Tibial artery (tissue), 4 donors: Measurements from ENCODE around the gene PRODH2.

Experiments
- DNase-seq, 2 donors: peaks; one replicate each; pipeline ENCODE4 v3.0.0-alpha.2; 2019
- H3K27ac ChIP-seq, 2 donors: fragments of 200-600 bp; sonication (generic) in 1 of 2; 1 replicate in 1 of 2; 2 replicates in 1 of 2; pipeline ENCODE4 v1.5.1; 2018 to 2019; ENCODE audit warnings: mild to moderate bottlenecking in 1 of 2
- H3K27me3 ChIP-seq, 2 donors: fragments of 200-600 bp; sonication (generic) in 1 of 2; one replicate each; pipeline versions ENCODE4 v1.5.1 to v1.6.0; 2016 to 2019
- H3K36me3 ChIP-seq, 3 donors: fragments of 200-600 bp; sonication (generic) in 2 of 3; one replicate each; pipeline ENCODE4 v1.5.1; 2016 to 2019; ENCODE audit warnings: mild to moderate bottlenecking in 2 of 3
- H3K4me1 ChIP-seq, 4 donors: fragments of 200-600 bp; sonication (generic) in 2 of 4; 1 replicate in 3 of 4; 2 replicates in 1 of 4; pipeline ENCODE4 v1.5.1; 2016 to 2019
- H3K4me3 ChIP-seq, 2 donors: fragments of 200-600 bp; sonication (generic) in 1 of 2; 1 replicate in 1 of 2; 2 replicates in 1 of 2; pipeline ENCODE4 v1.5.1; 2018 to 2019; ENCODE audit warnings: mild to moderate bottlenecking in 2 of 2
- H3K9me3 ChIP-seq, 3 donors: fragments of 200-600 bp; sonication (generic) in 1 of 3; one replicate each; pipeline ENCODE4 v1.5.1; 2016 to 2019
- CTCF ChIP-seq, 2 experiments: fragments of 200-600 bp in 1 of 2; fragments of 450-650 bp in 1 of 2; IDR thresholded peaks; one replicate each; pipeline ENCODE4 v1.5.1; 2017 to 2019; ENCODE audit warnings: antibody characterized with exemption in 2 of 2, mild to moderate bottlenecking in 1 of 2, moderate library complexity in 1 of 2
- intact Hi-C: fragments of 100-400 bp; cut with DNase I; formaldehyde crosslinking; loops from one replicate; pipeline ENCODE4 v1.15.0; 2023; ENCODE audit warnings: low total_unique reads

PRODH2 gene

GRCh38 chr19:35777086-35777841, 35.4 kb downstream of the PRODH2 start:
- intact Hi-C loops: no loop called here
- H3K4me3 ChIP-seq: no peak overlapping the region
- no peak for TF ChIP-seq CTCF (IDR thresholded peaks at IDR 0.05)
- H3K27me3 ChIP-seq: no peaks in the 10 kb centered on the region
- peaks cover 18 to 49% (median 29%) of the 10 kb centered on the region in 3 donors for H3K36me3 ChIP-seq
- H3K9me3 ChIP-seq: no peaks in the 10 kb centered on the region
- DNase-seq: no peak
- peaks cover 0 to 19% (median 15%) of the 10 kb centered on the region in 4 donors for H3K4me1 ChIP-seq
- no peak overlapping the region for H3K27ac ChIP-seq

GRCh38 chr19:35776102-35776788, 36.4 kb downstream of the PRODH2 start:
- H3K9me3 ChIP-seq: no peaks in the 10 kb centered on the region
- peak overlapping the region; percentile 71 to 72 for H3K27ac ChIP-seq
- H3K4me3 ChIP-seq: peak overlapping the region; percentile 92 to 93
- H3K36me3 ChIP-seq: peaks cover 14 to 38% (median 21%) of the 10 kb centered on the region in 3 donors
- intact Hi-C loops: no loop called here
- DNase-seq: peak in 1 of 2 donors; percentile 63
- no peak for TF ChIP-seq CTCF (IDR thresholded peaks at IDR 0.05)
- peaks cover 0 to 19% (median 15%) of the 10 kb centered on the region in 4 donors for H3K4me1 ChIP-seq
- H3K27me3 ChIP-seq: no peaks in the 10 kb centered on the region

- peaks cover 0 to 19% (median 15%) of the 10 kb centered on the region in 4 donors for H3K4me1 ChIP-seq
- H3K27me3 ChIP-seq: no peaks in the 10 kb centered on the region
- peaks cover 7 to 31% (median 14%) of the 10 kb centered on the region in 3 donors for H3K36me3 ChIP-seq
- peak within 1 kb of the TSS; percentile 71 to 72 for H3K27ac ChIP-seq
- DNase-seq: peak; percentile 99
- H3K4me3 ChIP-seq: peak within 1 kb of the TSS; percentile 92 to 93
- no peak for TF ChIP-seq CTCF (IDR thresholded peaks at IDR 0.05)
- H3K9me3 ChIP-seq: no peaks in the 10 kb centered on the region
- intact Hi-C loops: no loop called here
Observed at GRCh38 chr19:35775298-35776101, 37.1 kb downstream of the PRODH2 start, which contains the start of gene ARHGAP33. Gene ARHGAP33, plus strand, starts transcription at chr19:35775564. Its CDS starts 95 bp downstream, at chr19:35775659.

- H3K9me3 ChIP-seq: no peaks in the 10 kb centered on the region
- no peaks in the 10 kb centered on the region for H3K27me3 ChIP-seq
- H3K36me3 ChIP-seq: peaks cover 2 to 26% (median 8%) of the 10 kb centered on the region in 3 donors
- peak overlapping the region in 1 of 2 donors; percentile 6 for H3K27ac ChIP-seq
- peaks cover 0 to 19% (median 15%) of the 10 kb centered on the region in 4 donors for H3K4me1 ChIP-seq
- DNase-seq: no peak
- peak overlapping the region; percentile 92 to 93 for H3K4me3 ChIP-seq
- intact Hi-C loops: no loop called here
- TF ChIP-seq CTCF (IDR thresholded peaks at IDR 0.05): no peak
Observed at GRCh38 chr19:35775046-35775297, 37.7 kb downstream of the PRODH2 start.

- DNase-seq: no peak
- H3K9me3 ChIP-seq: no peaks in the 10 kb centered on the region
- peaks cover 0 to 19% (median 15%) of the 10 kb centered on the region in 4 donors for H3K4me1 ChIP-seq
- peak overlapping the region in 1 of 2 donors; percentile 6 for H3K27ac ChIP-seq
- peak overlapping the region; percentile 92 to 93 for H3K4me3 ChIP-seq
- TF ChIP-seq CTCF (IDR thresholded peaks at IDR 0.05): no peak
- peaks cover 0 to 21% (median 8%) of the 10 kb centered on the region in 3 donors for H3K36me3 ChIP-seq
- intact Hi-C loops: no loop called here
- no peaks in the 10 kb centered on the region for H3K27me3 ChIP-seq
Observed at GRCh38 chr19:35774274-35775045, 38.2 kb downstream of the PRODH2 start.
